ENCODE data around the gene PSMA7.

DNA sequence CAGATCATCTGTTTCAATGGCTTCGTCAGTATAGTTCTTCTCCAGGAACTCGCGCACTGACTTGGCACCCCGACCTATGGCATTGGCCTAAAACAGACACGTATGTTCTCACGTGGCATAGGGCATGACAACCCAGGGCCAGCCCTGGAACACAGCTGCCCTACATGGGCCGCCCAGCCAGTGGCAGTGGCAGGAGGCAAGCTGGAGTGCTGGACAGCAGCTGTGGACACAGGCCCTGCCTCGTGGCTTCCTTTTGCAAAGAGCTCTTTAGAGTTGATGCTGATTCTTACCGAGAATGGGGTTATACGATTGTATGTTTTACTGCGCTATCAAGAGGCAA, 5.0 kb downstream of the PSMA7 start:
- TF ChIP-seq, protein P1, sequence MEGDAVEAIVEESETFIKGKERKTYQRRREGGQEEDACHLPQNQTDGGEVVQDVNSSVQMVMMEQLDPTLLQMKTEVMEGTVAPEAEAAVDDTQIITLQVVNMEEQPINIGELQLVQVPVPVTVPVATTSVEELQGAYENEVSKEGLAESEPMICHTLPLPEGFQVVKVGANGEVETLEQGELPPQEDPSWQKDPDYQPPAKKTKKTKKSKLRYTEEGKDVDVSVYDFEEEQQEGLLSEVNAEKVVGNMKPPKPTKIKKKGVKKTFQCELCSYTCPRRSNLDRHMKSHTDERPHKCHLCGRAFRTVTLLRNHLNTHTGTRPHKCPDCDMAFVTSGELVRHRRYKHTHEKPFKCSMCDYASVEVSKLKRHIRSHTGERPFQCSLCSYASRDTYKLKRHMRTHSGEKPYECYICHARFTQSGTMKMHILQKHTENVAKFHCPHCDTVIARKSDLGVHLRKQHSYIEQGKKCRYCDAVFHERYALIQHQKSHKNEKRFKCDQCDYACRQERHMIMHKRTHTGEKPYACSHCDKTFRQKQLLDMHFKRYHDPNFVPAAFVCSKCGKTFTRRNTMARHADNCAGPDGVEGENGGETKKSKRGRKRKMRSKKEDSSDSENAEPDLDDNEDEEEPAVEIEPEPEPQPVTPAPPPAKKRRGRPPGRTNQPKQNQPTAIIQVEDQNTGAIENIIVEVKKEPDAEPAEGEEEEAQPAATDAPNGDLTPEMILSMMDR (optimal IDR thresholded peaks at IDR 0.05 in 1 of 3, IDR thresholded peaks at IDR 0.05 in 1 of 3, conservative IDR thresholded peaks at IDR 0.05 in 1 of 3; ENCODE audit: extremely low read depth in 1 of 3, insufficient read depth in 2 of 3, low read length in 3 of 3): no peak
- TF ChIP-seq EZH2 (IDR thresholded peaks at IDR 0.05; ENCODE audit: low read length): no peak

Measured in keratinocyte (primary cell).